Activated CD4-positive, alpha-beta T cell treated with anti-CD3 and anti-CD28 coated beads, Interleukin-2, amount 50 U/mL, for 24 hours (primary cell): ENCODE measurements around the gene AKAP8.
"Not testable (repeated sequence)": the region's sequence is repeated elsewhere in the genome, so short reads cannot be mapped to it uniquely, and the experiment has no call there.

ENCODE experiments used
- DNase-seq, 2 donors: peaks; one replicate each; pipeline ENCODE4 v3.0.0-alpha.2; 2020; ENCODE audit warnings: low read depth in 1 of 2, low spot score in 1 of 2

Gene AKAP8

DNA sequence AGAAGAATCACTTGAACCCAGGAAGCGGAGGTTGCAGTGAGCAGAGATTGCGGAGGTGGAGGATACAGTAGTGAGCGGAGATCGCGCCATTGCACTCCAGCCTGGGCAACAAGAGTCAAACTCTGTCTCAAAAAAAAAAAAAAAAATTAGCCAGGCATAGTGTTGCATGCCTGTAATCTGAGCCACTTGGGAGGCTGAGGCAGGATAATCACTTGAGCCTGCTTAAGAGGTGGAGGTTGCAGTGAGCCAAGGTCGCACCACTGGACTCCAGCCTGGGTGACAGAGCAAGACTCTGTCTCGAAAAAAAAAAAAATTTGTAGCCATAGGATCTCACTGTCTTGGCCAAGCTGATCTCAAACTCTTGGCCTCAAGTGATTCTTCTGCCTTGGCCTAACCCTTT is 43.6 kb downstream of the AKAP8 start:
- DNase-seq, result not testable (repeated sequence)

DNA sequence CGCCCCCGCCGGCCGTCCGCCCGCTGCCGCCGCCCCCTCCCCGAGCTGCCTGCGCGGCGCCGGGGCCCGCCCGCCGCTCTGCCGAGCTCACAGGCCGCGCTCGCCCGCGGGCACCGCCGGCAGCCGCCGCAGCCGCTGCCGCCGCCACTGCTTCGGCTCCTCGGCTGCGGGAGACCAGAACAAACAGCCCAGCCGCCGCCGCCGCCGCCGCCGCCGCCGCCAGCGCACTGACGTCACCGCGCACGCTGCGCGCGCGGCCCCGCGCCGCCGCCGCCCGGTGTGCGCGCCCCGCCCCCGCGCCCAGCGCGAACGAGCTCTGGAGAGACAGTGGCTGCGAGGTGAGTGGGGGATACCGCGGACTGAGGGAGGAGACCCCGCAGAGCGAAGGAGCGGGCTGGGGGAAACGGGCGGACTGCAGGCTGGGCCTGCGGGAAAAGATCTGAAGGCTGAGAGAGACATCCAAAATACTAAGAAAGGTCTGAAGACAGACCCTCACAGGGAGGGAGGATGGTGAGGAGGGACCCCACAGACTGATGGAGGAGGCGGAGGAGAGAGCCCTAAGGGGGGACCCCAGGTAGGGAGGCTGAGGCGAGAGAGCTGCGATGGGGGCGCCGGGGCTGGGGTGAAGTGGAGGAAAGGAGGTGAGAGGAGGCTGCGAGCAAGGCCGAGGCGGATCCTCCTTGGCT is 47.1 kb downstream of the AKAP8 start, which contains the start of gene BRD4:
Gene BRD4 (minus strand): TSS at position 229 of the 686 bp plus-strand sequence. CDS start 59,440 bp downstream, outside the sequence.
- peak; percentile 63 to 64 for DNase-seq

DNA sequence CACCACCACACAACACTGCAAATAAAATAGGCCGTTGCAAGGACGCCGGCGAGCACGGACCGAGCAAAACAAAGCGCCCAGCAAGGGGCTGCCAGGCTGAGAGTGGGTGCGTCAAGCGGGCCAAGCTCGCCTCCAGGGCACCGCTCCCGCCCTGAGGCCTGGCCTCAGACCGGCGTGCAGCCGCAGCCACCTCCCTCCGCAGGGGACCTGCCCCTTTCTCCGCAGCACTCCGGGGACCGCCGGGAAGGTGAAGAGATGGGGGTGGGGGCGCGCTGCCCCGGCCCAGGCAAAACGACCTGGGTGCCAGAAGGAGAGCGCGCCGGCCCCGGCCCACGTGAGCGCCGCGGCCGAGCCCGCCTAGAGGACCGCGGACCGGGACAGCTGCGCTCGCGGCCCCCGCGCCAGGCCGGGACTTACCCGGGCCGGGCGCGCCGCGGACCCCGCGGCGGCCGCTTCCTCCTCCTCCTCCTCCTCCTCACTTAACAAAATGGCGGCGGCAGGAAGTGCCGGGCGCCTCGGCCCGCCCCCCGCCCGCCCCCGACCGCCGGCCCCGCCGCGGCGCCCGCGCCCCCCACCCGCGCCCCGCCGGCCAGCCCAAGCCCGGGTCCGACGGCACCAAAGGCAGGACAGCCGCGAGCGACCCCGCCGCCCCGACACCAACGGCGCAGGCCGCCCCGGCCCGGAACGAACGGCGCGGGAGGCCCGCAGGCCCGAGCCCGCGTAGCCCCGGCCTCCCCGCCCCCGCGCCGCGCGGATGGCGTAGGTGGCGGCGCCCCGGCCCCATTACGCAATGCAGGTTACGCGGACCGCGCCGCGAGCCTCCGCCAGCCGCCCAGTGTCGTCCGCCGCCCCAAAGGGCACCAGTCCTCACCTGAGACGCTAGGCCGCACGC is 47.9 kb downstream of the AKAP8 start:
- DNase-seq, result peak in 1 of 2 donors; percentile 39

DNA sequence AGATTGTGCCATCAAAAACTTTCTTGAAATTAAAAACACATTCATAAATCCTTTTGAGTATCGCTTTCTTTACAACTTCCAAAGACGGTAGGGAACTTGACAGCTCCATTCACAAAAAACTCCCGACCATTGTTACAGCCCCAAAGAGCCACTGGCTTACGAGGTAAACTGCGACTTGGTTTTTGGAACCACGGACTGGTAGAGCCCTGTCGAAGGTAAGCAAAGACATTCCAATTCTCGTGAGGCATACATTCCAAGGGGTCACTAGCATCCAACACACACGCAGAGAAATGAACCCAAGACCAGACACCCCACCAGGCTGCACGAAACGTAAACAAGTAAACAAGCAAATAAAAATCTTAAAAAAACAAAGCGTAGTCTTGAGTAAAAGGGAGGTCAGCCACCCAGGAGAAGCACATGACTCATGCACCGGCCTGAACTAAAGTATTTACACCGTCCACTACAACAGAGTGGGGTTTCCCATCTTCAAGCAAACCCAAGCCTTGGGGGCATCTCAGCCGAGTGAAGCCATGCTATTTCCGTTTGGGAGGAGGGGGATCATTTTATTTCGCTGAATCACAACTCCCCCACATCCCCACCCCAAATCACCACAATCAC is 48.7 kb downstream of the AKAP8 start:
- DNase-seq, result no peak

DNA sequence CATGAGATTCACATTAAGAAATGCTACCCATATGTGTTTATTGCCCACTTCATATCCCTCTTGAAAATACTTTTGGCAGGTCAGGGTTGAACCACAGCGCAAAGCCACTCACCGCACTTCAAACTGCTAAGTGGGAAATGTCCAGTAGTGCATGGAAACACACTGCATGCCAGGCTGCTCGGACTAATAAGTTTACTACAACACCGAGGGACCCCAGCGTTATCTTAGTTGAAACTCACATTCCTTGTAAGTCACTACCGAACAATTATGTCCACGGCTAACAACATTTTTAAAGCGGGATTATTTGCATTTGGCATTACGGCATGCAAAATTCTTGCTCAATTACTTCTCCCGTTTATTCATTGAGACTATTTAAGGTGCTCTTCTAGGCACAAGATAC is 51.3 kb downstream of the AKAP8 start:
- DNase-seq, result no peak

DNA sequence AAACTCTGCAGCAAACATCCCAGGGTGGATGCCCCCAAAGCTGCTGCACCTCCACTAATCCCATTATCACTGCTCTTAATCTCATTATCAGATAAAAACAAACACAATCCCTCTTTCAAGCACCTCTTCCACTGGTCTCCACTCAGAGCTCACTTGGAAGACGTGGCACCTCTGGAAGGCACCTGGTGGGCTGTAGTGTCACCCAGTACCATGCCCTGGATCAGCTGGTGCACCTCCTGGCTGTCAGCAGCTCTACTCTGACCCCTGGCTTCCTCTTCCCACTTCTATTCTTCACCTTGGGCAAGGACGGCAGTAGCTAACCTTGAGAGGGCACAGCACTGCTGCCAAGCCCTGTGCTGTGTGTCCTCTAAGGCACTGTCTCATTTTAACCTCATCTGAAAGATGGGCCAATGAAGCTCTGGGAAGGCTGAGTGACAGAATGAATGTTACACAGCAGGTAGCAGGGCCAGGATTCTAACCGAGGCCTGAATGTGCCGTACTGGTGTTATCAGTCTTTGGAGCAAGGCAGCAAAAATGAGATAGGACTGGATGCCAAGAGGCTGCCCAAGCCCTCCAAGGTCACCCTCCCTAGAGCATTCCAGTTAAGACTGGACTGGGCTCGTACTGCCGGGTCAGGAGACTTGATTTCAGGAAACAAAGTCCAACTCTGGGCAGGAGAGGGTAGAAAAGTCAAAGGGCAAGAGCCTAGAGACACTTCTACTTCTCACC is 54.6 kb downstream of the AKAP8 start:
- DNase-seq, result no peak

DNA sequence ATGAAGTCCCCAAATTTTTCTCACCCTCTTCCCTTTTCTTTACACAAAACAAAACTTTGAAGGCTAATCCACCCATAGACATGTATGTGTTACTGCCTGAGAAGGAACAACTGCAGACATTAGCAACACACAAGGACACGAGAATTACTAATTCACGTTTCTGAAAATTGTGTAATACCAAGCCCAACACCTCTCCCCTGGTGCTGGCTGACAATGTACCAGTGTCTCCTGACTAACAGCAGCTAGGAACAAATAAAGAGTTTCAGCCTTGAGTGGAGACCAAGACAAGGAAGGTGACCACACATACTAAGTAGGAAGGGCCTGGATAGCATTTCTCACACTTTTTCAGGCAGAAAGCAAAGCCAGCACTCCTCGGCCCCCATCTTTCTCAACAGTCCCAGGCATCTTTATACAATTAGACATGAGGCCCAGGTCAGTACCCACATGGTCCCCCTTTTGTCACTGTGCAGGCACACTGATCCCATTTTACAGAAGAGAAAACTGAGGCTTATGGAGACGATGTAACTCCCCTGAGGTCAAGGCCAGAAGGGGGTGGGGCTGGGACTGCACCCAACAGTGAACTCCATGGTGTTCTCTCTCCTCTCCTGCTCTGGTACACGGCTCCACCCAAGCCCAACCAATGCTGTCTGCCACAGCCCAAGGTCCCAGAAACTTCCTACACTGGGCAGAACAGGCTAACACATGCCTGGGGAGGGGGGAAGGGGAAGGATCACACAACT is 55.9 kb downstream of the AKAP8 start:
- no peak for DNase-seq

DNA sequence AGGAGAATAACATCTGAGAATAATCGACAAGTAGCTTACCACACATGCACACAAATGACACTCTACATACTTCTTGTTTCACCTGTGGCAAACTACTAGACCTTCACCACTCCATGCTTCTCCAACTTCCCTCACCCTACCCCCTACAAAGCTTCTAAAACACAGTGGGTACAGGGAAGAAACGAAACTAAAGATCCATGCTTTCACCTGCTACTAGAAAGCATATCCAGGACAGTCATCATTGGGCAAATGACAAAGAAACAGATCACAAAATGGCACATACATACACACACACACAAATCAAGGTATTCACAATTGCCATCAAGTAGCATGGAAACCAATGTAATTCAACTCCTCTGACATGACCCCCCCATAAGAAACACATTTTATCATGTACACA is 57.8 kb downstream of the AKAP8 start:
- no peak for DNase-seq

DNA sequence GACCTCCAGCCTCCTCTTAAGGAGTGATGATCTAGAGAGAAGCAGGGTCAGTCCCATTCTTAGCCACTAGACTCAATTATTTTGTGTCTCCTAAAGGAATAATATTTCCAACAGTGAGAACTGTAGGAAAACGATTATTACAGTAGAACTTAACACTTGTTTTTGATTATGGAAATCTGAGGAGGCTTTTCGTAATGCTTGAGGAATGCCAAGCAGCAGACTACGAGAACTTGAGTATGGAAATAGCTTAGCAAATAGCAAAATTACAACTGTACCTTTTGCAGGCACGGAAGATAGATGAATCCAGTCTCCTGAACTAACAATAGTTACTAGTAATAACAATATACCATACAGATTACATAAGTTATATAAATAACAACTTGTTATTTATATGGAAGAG is 59.5 kb downstream of the AKAP8 start:
- DNase-seq, result no peak

DNA sequence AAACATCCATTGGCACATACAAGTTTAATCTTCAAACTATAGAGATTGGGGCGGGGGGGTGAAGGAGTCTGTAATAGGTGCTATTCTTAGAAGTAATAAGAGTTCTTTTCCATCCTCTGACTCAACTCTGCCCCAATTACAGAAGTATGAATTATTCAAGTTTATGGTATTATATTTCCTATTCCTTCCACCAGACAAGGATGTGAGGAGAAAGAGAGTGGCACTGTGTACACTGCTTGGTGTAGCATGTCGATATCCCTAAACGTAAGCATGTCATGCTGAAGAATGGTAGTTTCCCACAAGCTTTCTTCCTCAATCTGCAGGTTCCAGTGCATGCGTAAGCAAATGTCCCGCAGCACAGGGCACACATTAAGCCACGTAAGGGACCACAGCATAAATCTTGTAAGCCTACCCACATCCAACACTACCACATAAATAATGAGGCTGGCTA is 61.3 kb downstream of the AKAP8 start:
- no peak for DNase-seq

DNA sequence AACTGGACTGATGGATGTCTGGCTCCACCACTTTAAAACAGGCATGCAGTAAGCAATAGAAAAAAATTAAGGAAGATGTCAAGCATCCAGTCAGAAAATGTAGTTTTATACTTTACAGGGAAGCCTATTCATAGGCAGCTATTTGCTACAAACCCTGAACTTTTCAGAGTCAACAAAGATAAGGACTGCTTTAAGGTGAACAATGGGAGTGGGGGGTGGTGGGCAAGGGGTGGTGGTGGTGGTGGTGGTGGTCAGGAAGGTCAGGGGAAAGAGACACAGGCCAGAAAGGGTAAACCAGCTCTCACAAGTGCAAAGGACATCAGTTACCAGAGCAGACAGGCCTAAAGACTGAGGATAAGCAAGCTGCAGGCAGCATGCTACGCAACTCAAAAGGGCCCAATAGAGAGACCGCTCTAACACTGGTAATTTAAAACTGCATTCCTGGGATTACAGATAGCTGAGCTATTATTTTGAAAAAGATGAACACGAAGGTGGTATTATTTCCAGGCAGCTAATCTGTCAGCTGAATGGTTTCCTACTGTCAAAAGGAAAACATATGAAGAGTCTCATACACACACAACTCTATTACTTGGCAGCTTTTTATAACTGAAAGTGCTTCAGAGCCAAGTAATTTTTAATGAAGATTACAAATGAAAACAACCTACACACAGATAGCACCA is 62.1 kb downstream of the AKAP8 start:
- DNase-seq, result no peak

DNA sequence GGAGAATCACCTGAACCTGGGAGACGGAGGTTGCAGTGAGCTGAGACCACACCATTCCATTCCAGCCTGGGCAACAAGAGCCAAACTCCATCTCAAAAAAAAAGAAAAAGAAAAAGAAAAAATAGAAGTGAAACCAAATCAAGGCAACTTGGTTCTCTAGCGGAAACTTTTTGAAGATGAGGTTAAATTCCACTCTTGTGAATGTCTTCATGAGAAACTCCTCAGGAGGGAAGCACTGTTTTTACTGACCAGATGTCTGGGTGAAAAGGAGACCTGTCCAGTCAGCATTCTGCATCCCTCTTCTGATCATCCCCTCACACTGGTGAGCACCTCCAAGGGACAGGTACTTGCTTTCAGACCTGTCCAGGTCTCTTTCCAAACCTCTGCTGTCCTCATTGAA is 63.1 kb downstream of the AKAP8 start:
- DNase-seq, result no peak

DNA sequence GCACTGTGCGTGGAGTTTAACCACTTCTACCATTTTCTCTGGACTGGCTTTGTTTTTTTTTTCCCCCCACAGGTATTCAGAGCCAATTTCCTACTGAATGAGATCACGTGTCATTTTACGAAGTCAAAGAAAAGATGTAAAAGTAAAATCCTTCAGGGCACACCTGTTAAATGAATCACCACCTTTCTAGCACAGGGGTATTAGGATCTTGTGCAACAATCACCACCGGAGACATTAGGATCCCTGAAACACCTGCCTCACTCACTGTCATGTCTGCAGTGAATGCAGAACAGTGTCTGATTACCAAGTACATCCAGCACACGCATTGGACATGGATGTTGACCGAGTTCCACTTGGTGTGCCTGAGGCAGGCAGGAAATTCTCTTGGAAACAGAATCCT is 64.5 kb downstream of the AKAP8 start:
- no peak for DNase-seq

DNA sequence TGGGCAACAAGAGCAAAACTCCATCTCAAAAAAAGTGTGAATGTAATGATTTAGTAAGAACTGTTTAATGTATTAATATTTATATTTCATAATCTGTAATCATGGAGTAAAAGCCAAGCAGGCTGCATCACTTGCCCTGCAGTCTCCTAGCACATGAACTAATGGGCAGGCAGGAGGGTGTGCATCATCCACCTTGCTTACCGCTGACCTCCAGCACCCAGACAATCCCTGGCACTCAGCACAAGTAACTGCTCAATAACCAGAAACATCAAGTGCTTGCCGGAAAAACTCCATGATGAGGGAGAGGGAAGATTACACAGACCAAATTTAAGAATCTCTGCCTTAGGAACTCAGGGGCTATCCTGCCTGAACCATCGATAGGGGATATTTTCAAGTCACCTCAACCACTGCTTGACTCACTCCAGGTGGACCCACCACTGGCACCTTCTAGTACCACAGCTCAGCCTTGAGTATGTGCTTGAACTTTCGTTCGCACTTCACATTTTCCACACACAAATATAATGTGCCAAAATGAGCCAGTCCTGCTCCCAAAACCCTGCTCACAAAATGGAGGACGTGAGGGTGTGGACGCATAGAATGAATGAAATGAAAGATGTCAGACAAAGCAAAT is 65.8 kb downstream of the AKAP8 start:
- no peak for DNase-seq

DNA sequence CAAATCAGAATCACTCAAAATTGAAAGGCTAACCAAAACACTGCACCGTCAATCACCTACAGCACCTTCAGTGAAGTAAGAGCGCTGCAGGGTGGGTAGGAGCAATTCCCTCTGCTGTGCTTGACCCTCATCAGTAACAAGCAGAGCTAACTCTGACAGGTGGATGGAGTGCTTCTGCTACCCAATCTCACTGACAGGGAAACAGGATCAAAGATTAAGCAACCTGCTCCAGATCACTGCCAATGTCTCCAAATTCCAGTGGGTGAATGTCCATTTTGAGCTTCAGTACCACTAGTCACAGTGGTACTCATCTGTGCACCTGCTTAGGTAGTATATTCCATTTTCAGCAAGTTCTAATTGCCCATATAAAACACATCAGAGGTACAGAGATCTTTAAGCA is 72.4 kb downstream of the AKAP8 start:
- no peak for DNase-seq

DNA sequence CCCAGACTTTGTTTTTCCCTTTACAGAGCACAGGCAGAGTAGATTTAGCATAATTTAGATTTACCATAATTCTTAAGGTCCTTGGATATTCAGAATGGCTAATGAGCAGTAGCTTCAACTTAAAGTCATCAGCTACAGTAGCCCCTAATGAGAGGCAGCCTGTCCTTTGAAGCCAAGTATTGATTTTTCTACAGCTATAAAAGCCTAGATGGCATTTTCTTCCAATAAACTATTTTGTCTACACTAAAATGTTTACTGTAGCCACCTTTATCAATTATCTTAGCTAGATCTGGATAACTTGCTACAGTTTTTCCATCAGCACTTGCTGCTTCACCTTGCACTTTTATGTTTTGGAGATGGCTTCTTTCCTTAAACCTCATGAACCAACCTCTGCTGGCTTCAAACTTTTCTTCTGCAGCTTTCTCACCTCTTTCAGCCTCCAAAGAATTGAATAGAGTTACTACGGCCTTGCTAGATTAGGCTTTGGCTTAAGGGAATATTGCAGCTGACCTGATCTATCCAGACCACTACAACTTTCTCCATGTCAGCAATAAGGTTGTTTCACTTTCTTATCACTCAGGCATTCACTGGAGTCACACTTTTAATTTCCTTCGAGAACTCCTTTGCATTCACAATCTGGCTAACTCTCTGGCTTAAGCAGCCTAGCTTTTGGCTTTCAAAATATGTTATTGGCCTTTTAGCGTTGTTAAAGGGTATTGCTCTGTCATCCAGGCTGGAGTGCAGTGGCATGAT is 73.8 kb downstream of the AKAP8 start:
- DNase-seq, result no peak

DNA sequence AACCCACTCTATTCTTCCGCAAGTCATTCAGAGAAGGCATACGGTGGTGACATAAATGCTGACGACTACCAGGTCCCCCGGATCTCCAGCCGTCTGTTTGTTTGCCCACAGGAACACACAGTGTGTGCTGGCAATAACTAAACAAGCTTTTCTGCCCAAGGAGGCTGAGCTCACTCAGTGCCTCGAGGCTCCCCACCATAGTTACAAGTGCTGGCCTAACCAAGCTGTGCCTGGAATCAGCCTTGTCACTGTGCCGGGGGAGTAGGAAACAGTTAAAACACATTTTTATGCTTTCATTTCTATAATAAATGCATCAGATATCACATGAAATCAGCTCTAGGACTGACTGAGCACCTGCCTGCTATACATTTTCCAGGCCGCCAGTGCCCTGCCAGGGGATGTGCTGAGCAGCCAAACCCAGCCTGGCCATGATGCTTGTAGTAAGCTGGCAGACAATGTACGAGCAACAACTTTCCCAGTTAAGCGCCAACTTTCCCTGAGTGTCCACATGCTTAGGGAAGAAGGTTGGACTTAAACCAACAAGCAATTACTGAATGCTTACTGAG is 75.4 kb downstream of the AKAP8 start:
- DNase-seq, result peak in 1 of 2 donors; percentile 16
